Ovary (tissue), 3 donors: ENCODE results near the gene TMEM44.

Source experiments
- CTCF ChIP-seq, 3 donors: fragments of 450-650 bp in 2 of 3; fragments of 200-600 bp in 1 of 3; IDR thresholded peaks; one replicate each; pipeline versions ENCODE4 v1.5.1 to v1.8.0; 2016 to 2022; ENCODE audit warnings: antibody characterized with exemption in 3 of 3, mild to moderate bottlenecking in 1 of 3
- EP300 ChIP-seq: sonication (generic); formaldehyde crosslinking; IDR thresholded peaks from one replicate; pipeline ENCODE4 v1.6.1; 2017; ENCODE audit warnings: antibody characterized with exemption
- donor health status: DM: no; HTN: no; CAD: no.

- no peak for TF ChIP-seq CTCF (IDR thresholded peaks at IDR 0.05)
- no peak for TF ChIP-seq EP300
These were observed 64.0 kb downstream of the TMEM44 start for GRCh38 chr3:194569252-194569651.
